Bronchial epithelial cell (primary cell): ENCODE data around the gene TLL2. TPM values are rescaled to one million over a fixed set of nuclear protein-coding genes. Genes with fewer than 3 reads are reported as not detected.

Experiments
- DNase-seq: peaks from one replicate; pipeline ENCODE4 v3.0.0-alpha.2; 2010; ENCODE audit warnings: low read depth
- FAIRE-seq: peaks from 2 replicates; lab custom pipeline; 2011; peaks lifted over from hg19 to GRCh38; lab: Jason Lieb, UNC
- H3K27me3 ChIP-seq: 2 replicates; pipeline ENCODE4 v1.5.1; 2011; ENCODE audit warnings: low read length; ENCODE audit not compliant: control insufficient read depth, insufficient read depth
- H3K36me3 ChIP-seq: 2 replicates; pipeline ENCODE4 v1.5.1; 2011; ENCODE audit warnings: low read length; ENCODE audit not compliant: control insufficient read depth, insufficient read depth
- H3K4me3 ChIP-seq: 2 replicates; pipeline ENCODE4 v1.5.1; 2011; ENCODE audit warnings: mild to moderate bottlenecking, low read depth, low read length, control low read depth
- CTCF ChIP-seq: IDR thresholded peaks from 2 replicates; pipeline ENCODE4 v1.5.1; 2011; ENCODE audit warnings: mild to moderate bottlenecking, moderate library complexity, low read length, control low read depth, inconsistent platforms; ENCODE audit not compliant: insufficient read depth, severe bottlenecking
- total RNA-seq: library from RNA; depleted of rRNA; stranded (reverse); fragments of >200 nt; gene quantifications from 2 replicates; pipeline ENCODE4 v1.2.1, GENCODE V29; 2014

TLL2 gene
- total RNA-seq, 1 donor from 2014 or later = 0.26 TPM

DNA sequence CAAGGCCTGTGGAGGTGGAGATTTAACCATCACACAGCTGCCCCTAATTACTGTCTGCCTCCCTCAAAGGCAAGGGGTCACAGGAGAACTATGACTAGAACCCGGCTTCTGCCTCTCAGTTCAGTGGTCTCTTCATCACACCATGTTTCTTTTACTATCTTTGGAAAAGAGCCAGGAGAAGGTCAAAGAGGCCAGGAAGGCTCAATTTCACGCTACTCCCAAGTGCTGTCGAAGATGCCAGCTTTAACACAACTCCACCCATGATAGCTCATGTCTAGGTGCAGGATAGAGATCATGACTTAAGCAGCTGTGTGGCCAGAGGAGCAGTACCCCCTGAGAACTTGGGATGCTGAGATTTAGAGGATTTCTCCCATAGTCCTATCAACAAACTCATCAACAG, 94.4 kb downstream of the TLL2 start:
- no peak for TF ChIP-seq CTCF
- DNase-seq = no peak
- Histone ChIP-seq H3K27me3 (peaks cover 3% of the 10 kb centered on the region), H3K36me3 (no peaks in the 10 kb centered on the region), H3K4me3 (no peak overlapping the region)
- FAIRE-seq = no peak

- TF ChIP-seq CTCF = no peak
- Histone ChIP-seq H3K27me3 (peaks cover 3% of the 10 kb centered on the region), H3K4me3 (no peak overlapping the region), H3K36me3 (no peaks in the 10 kb centered on the region)
- DNase-seq = no peak
- FAIRE-seq = no peak
Observed at GRCh38 chr10:96418582-96418981, 95.1 kb downstream of the TLL2 start.

DNA sequence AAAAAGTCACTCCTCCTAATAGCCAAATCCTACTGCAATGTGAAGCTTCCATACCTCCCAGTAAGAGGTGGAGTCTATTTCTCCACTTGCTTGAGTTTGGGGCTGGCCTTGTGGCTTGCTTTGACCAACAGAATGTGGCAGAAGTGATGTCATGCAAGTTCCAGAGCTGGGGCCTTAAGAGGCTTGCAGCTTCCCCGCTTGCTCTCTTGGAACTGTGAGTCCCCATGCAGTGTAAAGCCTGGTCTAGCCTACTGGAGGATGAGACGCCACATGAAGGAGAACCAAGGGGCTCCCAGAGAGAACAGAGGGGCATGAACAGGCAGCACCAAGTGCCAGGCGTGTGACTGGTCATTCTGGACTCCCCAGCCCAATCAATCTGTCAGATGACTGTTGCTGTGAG, 96.3 kb downstream of the TLL2 start:
- Histone ChIP-seq H3K27me3 (peaks cover 3% of the 10 kb centered on the region), H3K4me3 (no peak overlapping the region), H3K36me3 (no peaks in the 10 kb centered on the region)
- FAIRE-seq = no peak
- DNase-seq = no peak
- no peak for TF ChIP-seq CTCF

DNA sequence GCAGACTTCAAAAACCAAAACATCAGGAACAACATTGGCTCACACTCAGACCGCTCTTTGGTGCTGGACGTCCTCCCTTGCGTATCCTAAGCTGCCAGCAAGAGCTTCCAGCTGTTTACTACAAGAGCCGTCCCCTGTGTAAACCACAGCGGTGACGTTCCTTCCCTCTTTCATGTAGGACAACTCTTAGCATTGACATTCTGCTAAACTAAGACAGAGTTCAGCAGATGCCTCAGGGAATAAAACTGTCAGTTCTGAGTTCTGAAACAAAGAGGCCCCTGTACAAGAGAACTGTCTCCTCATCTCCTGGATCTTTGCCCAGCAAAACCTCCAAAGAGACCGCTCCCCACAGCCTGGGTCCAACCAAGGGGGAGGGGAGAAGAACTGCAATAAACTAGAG, 97.1 kb downstream of the TLL2 start:
- no peak for TF ChIP-seq CTCF
- Histone ChIP-seq H3K4me3 (no peak overlapping the region), H3K27me3 (peaks cover 3% of the 10 kb centered on the region), H3K36me3 (no peaks in the 10 kb centered on the region)
- no peak for DNase-seq
- FAIRE-seq = no peak

- TF ChIP-seq CTCF = no peak
- Histone ChIP-seq H3K4me3 (no peak overlapping the region), H3K27me3 (peaks cover 3% of the 10 kb centered on the region), H3K36me3 (no peaks in the 10 kb centered on the region)
- no peak for FAIRE-seq
- DNase-seq = no peak
Observed at GRCh38 chr10:96415891-96416554, 97.7 kb downstream of the TLL2 start.
